Measurements from ENCODE around the gene CDK2.

Gene CDK2

GRCh38 chr12:55942055-55942454 lies 24.6 kb upstream of the CDK2 start:
- H3K27me3 ChIP-seq (ENCODE audit: low read depth, low read length), result no peaks in the 10 kb centered on the region
- H4K20me1 ChIP-seq (ENCODE audit: insufficient read depth, low read length), result no peaks in the 10 kb centered on the region
- H3K4me3 ChIP-seq (ENCODE audit: low read length), result no peak overlapping the region
- H3K4me1 ChIP-seq (ENCODE audit: low read length), result peaks cover 5% of the 10 kb centered on the region; the same call in 1 of the 2 replicates
- H3K79me2 ChIP-seq (ENCODE audit: low read length), result no peaks in the 10 kb centered on the region
- H3K36me3 ChIP-seq (replicated peaks; ENCODE audit: low read depth, low read length), result no peaks in the 10 kb centered on the region
- no peak overlapping the region for H3K27ac ChIP-seq (ENCODE audit: low read length)
- no peaks in the 10 kb centered on the region for H3K9me3 ChIP-seq (ENCODE audit: insufficient read depth, low read length)
- no peak for TF ChIP-seq CTCF (IDR thresholded peaks at IDR 0.05; ENCODE audit: low read depth, low read length)
- TF ChIP-seq EZH2phosphoT487 (IDR thresholded peaks at IDR 0.05; ENCODE audit: low read depth), result no peak
- no peak overlapping the region for H2AFZ ChIP-seq (ENCODE audit: low read depth, low read length)
- H3K9ac ChIP-seq (ENCODE audit: low read length), result no peak overlapping the region
- H3K4me2 ChIP-seq (ENCODE audit: low read length), result no peak overlapping the region

- Histone ChIP-seq H3K36me3 (replicated peaks; ENCODE audit: low read depth, low read length) (no peaks in the 10 kb centered on the region), H3K4me1 (ENCODE audit: low read length) (peaks cover 5% of the 10 kb centered on the region; the same call in 1 of the 2 replicates), H3K79me2 (ENCODE audit: low read length) (no peaks in the 10 kb centered on the region), H3K9ac (ENCODE audit: low read length) (no peak overlapping the region), H3K4me3 (ENCODE audit: low read length) (no peak overlapping the region), H3K27ac (ENCODE audit: low read length) (no peak overlapping the region), H3K4me2 (ENCODE audit: low read length) (no peak overlapping the region), H2AFZ (ENCODE audit: low read depth, low read length) (no peak overlapping the region), H3K27me3 (ENCODE audit: low read depth, low read length) (no peaks in the 10 kb centered on the region), H3K9me3 (ENCODE audit: insufficient read depth, low read length) (no peaks in the 10 kb centered on the region), H4K20me1 (ENCODE audit: insufficient read depth, low read length) (no peaks in the 10 kb centered on the region)
- no peak for TF ChIP-seq CTCF (IDR thresholded peaks at IDR 0.05; ENCODE audit: low read depth, low read length)
- TF ChIP-seq EZH2phosphoT487 (IDR thresholded peaks at IDR 0.05; ENCODE audit: low read depth), result no peak
Measured at GRCh38 chr12:55942577-55943136, 24.0 kb upstream of the CDK2 start.

GRCh38 chr12:55946553-55946952 lies 20.1 kb upstream of the CDK2 start:
- Histone ChIP-seq H3K4me2 (ENCODE audit: low read length) (no peak overlapping the region), H3K36me3 (replicated peaks; ENCODE audit: low read depth, low read length) (no peaks in the 10 kb centered on the region), H3K9me3 (ENCODE audit: insufficient read depth, low read length) (no peaks in the 10 kb centered on the region), H3K27ac (ENCODE audit: low read length) (no peak overlapping the region), H4K20me1 (ENCODE audit: insufficient read depth, low read length) (no peaks in the 10 kb centered on the region), H3K9ac (ENCODE audit: low read length) (no peak overlapping the region), H3K4me1 (ENCODE audit: low read length) (no peaks in the 10 kb centered on the region), H3K79me2 (ENCODE audit: low read length) (no peaks in the 10 kb centered on the region), H3K4me3 (ENCODE audit: low read length) (no peak overlapping the region), H3K27me3 (ENCODE audit: low read depth, low read length) (no peaks in the 10 kb centered on the region), H2AFZ (ENCODE audit: low read depth, low read length) (no peak overlapping the region)
- TF ChIP-seq EZH2phosphoT487 (IDR thresholded peaks at IDR 0.05; ENCODE audit: low read depth), result no peak
- no peak for TF ChIP-seq CTCF (IDR thresholded peaks at IDR 0.05; ENCODE audit: low read depth, low read length)

- no peaks in the 10 kb centered on the region for H3K9me3 ChIP-seq (ENCODE audit: insufficient read depth, low read length)
- 0 out of 2 replicates have a peak, but pooled peaks cover 5% of the 10 kb centered on the region for H3K27me3 ChIP-seq (ENCODE audit: low read depth, low read length)
- TF ChIP-seq CTCF (IDR thresholded peaks at IDR 0.05; ENCODE audit: low read depth, low read length) (no peak), EZH2phosphoT487 (IDR thresholded peaks at IDR 0.05; ENCODE audit: low read depth) (no peak)
- H3K9ac ChIP-seq (ENCODE audit: low read length), result no peak overlapping the region
- H4K20me1 ChIP-seq (ENCODE audit: insufficient read depth, low read length), result no peaks in the 10 kb centered on the region
- no peaks in the 10 kb centered on the region for H3K36me3 ChIP-seq (replicated peaks; ENCODE audit: low read depth, low read length)
- H2AFZ ChIP-seq (ENCODE audit: low read depth, low read length), result no peak overlapping the region
- H3K79me2 ChIP-seq (ENCODE audit: low read length), result no peaks in the 10 kb centered on the region
- H3K4me2 ChIP-seq (ENCODE audit: low read length), result no peak overlapping the region
- H3K4me3 ChIP-seq (ENCODE audit: low read length), result no peak overlapping the region
- peaks cover 6% of the 10 kb centered on the region for H3K4me1 ChIP-seq (ENCODE audit: low read length)
- H3K27ac ChIP-seq (ENCODE audit: low read length), result no peak overlapping the region
Measured at GRCh38 chr12:55955344-55955743, 11.3 kb upstream of the CDK2 start.

All from OCI-LY3 (cell line).